RWPE1 (cell line): Measurements from ENCODE around the gene RUNX1.

Experiments used
- CTCF ChIA-PET: fragments of 350-600 bp; sonication (Branson Sonifier 250); formaldehyde crosslinking; extraction: SDS; loops from one replicate; lab custom pipeline; 2021; lab: Yijun Ruan, JAX
- POLR2A ChIA-PET: fragments of 400-600 bp; formaldehyde crosslinking; extraction: SDS; loops from one replicate; lab custom pipeline; 2020; ENCODE audit warnings: antibody characterized with exemption; ENCODE audit not compliant: low non-redundant PET; lab: Yijun Ruan, JAX
- DNase-seq: peaks from one replicate; pipeline ENCODE4 v3.0.0; 2012; ENCODE audit warnings: low spot score
- H3K27ac ChIP-seq: fragments of 450-650 bp; 2 replicates; pipeline ENCODE4 v1.5.1; 2017
- TF ChIP-seq, protein P1 (sequence below): fragments of 450-650 bp; conservative IDR thresholded peaks from 2 replicates; pipeline ENCODE4 v1.5.1; 2017; ENCODE audit warnings: low read depth, mild to moderate bottlenecking

RUNX1 gene

DNA sequence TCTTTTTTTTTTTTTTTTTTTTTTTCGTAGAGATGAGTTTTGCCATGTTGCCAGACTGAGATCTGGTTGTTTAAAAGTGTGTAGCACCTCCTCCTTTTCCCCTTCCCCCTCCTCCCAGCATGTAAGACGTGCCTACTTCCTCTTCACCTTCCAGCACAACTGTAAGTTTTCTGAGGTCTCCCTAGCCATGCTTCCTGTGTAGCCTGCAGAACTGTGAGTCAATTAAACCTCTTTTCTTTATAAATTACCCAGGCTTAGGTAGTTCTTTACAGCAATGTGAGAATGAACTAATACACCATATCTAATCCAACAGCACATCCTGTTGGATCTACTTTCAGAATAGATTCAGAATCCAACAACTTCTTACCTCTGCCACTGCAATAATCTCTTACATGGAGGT, 269.2 kb downstream of the RUNX1 start:
- TF ChIP-seq, protein P1, sequence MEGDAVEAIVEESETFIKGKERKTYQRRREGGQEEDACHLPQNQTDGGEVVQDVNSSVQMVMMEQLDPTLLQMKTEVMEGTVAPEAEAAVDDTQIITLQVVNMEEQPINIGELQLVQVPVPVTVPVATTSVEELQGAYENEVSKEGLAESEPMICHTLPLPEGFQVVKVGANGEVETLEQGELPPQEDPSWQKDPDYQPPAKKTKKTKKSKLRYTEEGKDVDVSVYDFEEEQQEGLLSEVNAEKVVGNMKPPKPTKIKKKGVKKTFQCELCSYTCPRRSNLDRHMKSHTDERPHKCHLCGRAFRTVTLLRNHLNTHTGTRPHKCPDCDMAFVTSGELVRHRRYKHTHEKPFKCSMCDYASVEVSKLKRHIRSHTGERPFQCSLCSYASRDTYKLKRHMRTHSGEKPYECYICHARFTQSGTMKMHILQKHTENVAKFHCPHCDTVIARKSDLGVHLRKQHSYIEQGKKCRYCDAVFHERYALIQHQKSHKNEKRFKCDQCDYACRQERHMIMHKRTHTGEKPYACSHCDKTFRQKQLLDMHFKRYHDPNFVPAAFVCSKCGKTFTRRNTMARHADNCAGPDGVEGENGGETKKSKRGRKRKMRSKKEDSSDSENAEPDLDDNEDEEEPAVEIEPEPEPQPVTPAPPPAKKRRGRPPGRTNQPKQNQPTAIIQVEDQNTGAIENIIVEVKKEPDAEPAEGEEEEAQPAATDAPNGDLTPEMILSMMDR = no peak
- CTCF ChIA-PET = interaction anchor here (0.7 kb wide), 1 partner anchor 432 kb away, joined by 3 read pairs; no protein-coding TSS in a partner anchor

DNA sequence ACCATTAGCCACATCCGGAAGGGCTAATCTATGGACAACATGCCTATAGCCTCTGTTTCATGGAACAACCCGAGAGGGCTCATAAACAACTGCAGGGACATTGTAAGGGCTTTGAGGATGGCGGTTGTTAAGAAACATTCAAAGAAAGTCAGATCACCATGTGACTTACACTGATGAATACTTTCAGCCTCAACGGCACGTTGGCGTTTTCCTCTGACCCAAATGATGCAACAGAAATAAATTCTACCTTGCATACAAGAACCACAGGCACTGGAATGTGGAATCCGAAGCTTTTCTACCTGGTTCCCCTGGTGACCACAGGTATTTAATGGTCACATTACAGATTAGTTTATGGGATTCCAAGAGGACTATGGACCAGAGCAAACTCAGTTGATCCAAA, 273.3 kb downstream of the RUNX1 start:
- POLR2A ChIA-PET = interaction anchor here (0.6 kb wide), 1 partner anchor 9 kb away, joined by 6 read pairs; no protein-coding TSS in a partner anchor
- TF ChIP-seq, protein P1 = no peak
- CTCF ChIA-PET = interaction anchor here (0.6 kb wide), 1 partner anchor 15 kb away, joined by 3 read pairs; no protein-coding TSS in a partner anchor
- H3K27ac ChIP-seq = no peak overlapping the region
- DNase-seq = no peak

More for the DNA sequence above, 269.2 kb downstream of the RUNX1 start:
- no peak for DNase-seq
- POLR2A ChIA-PET = no interaction called here
- no peak overlapping the region for H3K27ac ChIP-seq

DNA sequence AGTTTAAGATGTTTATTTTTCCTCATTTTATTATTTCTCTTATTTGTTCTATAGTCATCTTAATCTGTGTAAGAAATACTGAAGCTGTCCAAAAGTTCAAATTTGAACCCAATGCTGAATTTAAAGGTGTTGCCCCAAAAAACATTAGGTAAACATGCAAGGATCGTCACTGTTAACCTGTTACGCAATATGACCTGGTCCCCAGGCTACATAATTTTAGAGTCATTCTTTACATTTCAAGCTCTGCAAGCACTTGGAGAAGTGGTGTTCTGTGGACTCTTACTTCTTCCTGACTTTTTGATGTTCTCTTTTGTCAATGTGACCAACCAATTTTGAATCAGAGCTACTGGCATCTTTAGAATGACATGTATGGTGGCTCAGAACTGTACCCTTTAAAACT, 274.4 kb downstream of the RUNX1 start:
- no peak for DNase-seq
- TF ChIP-seq, protein P1 = no peak
- POLR2A ChIA-PET = no interaction called here
- H3K27ac ChIP-seq = no peak overlapping the region
- CTCF ChIA-PET = interaction anchor here (0.9 kb wide), 1 partner anchor 30 kb away, joined by 5 read pairs; no protein-coding TSS in a partner anchor

DNA sequence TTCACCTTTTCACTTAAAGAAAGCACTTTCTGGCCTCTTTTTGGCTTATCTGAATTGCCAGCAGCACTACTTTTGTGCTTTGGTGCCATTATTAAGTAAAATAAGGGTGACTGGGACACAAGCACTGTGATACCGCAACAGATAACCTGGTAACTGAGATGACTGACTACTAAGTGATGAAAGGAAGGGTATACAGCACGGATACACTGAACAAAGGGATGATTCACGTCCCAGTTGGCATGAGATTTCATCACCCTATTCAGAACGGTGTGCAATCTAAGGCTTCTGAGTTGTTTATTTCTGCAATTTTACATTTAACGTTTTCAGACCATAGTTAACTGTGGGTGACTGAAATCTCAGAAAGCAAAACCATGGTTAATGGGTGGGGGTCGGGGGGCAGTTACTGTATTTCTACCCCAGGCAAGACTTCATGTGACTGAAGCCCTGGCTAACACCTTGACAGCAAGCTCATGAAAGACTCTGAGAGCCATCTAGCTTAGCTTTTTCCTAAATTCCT, 277.5 kb downstream of the RUNX1 start:
- TF ChIP-seq, protein P1 = no peak
- H3K27ac ChIP-seq = no peak overlapping the region
- CTCF ChIA-PET = no interaction called here
- POLR2A ChIA-PET = no interaction called here
- peak; percentile 81 for DNase-seq

DNA sequence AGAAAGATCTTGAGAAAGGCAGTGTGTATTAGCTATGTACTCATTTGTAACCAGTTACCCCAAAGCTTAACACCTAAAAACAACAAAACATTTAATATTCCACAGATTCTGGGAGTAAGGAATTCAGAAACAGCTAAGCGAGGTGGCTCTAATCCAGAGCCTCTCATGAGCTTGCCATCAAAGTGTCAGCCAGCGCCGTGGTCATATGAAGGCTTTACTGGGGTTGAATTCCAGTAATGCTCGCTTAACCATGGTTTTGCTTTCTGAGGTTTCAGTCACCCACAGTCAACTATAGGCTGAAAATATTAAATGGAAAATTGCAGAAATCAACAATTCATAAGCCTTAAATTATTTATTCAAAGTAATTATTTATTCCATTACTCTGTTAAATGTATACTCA, 278.5 kb downstream of the RUNX1 start:
- DNase-seq = no peak
- H3K27ac ChIP-seq = no peak overlapping the region
- ChIA-PET POLR2A (no interaction called here), CTCF (no interaction called here)
- TF ChIP-seq, protein P1 = no peak

DNA sequence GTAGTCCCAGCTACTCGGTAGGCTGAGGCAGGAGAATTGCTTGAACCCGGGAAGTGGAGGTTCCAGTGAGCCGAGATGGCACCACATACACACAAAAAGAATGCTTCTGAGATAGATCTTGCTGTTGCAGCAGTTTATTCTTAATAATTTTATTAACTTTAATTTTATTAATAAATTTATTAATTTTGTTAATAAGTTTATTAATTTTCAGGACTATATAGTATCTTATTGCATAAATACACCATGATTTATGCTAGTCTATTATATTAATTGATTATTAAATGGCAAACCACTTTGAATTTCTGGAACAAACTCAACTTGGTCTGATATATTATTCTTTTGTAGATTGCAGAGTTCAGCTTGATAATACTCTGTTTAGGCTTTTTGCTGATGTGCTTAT, 280.8 kb downstream of the RUNX1 start:
- DNase-seq = no peak
- TF ChIP-seq, protein P1 = no peak
- H3K27ac ChIP-seq = no peak overlapping the region
- CTCF ChIA-PET = no interaction called here
- POLR2A ChIA-PET = no interaction called here
